Activated T-cell treated with anti-CD3 and anti-CD28 coated beads for 1 hour (primary cell): Measurements from ENCODE around the gene CD160.
"Not testable (repeated sequence)": the region's sequence is repeated elsewhere in the genome, so short reads cannot be mapped to it uniquely, and the experiment has no call there.

Experiments used
- DNase-seq: peaks from one replicate; pipeline ENCODE4 v3.0.0-alpha.2; 2020; ENCODE audit warnings: low read depth

The CD160 gene

DNA sequence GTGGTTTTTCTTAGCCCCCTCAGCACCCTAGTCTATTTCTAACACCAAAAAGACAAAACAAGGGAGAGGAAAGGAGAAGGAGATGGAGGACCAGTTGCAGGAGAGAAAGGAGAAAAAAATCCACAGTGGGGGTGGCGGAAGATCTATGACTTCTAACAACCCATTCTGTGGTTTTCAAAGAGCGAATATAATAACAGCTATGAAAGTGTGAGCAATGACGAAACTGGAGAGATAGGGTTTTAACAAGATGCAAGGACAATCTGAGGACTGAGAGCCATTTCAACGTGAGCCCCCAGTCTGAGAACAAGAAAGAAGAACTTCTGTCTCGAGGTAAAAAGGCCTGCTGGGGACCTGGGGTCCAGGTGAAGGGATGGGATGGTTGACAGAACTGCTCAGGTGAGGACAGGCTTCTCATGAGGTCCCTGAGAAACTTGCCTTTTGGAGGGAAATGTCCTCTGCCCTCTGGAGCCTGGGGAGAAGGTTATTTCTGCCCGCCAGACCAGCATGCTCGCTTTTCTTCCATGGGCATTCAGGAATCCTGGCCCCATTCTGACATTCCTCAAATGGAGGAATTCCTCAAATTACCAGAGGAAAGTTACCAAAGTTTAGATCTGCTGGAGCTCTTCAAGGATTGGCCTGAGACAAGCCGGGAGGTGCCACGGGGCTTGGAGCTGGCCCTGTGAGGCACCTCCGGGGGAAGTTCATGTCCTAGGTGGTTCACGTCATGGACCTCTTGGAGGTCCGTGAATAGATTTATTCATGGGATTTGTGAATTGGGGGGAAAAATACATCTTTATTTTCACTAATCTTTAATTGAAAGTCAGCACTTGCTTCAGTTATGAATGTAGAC lies at the start of gene CD160:
Gene CD160, plus strand, starts transcription at position 270 of the 850 bp plus-strand sequence. CDS start 8,829 bp downstream, outside the sequence.
- no peak for DNase-seq

GRCh38 chr1:145670995-145671745 lies 48.1 kb upstream of the CD160 start:
- DNase-seq = not testable (repeated sequence)

DNA sequence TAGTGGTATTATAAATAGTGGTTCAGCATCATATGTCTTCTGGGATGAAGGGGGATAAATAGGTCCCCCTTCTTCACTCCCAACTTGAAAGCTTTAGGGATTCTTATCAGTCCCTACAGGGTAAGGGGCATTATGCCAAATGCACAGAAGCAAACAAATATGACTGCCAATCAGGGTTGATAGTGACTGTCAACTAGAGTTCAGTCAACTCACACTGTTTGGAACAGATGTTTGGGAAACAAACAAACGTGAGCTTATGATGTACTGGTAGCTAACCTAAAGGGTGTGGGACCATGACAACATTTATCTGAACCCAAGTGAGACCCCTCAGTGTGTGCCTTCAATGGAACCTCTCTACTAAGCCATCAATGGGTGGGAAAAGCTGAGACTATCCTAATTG lies 46.1 kb upstream of the CD160 start:
- DNase-seq = not testable (repeated sequence)

- not testable (repeated sequence) for DNase-seq
These were observed 34.4 kb upstream of the CD160 start for GRCh38 chr1:145684858-145685257.

- DNase-seq = not testable (repeated sequence)
These were observed 33.2 kb upstream of the CD160 start for GRCh38 chr1:145686078-145686477.

DNA sequence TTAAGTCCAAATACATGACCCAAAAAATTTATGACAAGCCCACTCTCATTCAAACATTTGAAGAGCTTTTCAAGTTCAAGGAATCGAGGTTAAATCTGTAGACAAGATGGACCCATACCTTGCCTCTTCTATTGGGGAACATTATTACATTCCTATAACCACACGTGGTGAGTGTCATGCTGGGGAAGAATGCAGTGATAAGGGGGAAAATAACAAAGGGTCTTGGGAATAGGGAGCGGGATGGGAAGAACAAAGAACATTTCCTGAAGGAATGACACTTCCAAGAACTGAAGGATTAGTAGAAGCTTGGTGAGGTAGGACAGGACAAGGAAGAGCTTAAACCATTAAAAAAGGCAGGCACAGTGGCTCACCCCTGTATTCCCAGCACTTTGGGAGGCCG lies 31.0 kb upstream of the CD160 start:
- no peak for DNase-seq

- DNase-seq = no peak
These were observed 30.4 kb upstream of the CD160 start for GRCh38 chr1:145688924-145689323.

GRCh38 chr1:145689922-145690321 lies 29.4 kb upstream of the CD160 start:
- no peak for DNase-seq

- DNase-seq = peak; percentile 3
These were observed 28.4 kb upstream of the CD160 start for GRCh38 chr1:145690587-145691558.

GRCh38 chr1:145692785-145693443 lies 26.4 kb upstream of the CD160 start:
- no peak for DNase-seq

DNA sequence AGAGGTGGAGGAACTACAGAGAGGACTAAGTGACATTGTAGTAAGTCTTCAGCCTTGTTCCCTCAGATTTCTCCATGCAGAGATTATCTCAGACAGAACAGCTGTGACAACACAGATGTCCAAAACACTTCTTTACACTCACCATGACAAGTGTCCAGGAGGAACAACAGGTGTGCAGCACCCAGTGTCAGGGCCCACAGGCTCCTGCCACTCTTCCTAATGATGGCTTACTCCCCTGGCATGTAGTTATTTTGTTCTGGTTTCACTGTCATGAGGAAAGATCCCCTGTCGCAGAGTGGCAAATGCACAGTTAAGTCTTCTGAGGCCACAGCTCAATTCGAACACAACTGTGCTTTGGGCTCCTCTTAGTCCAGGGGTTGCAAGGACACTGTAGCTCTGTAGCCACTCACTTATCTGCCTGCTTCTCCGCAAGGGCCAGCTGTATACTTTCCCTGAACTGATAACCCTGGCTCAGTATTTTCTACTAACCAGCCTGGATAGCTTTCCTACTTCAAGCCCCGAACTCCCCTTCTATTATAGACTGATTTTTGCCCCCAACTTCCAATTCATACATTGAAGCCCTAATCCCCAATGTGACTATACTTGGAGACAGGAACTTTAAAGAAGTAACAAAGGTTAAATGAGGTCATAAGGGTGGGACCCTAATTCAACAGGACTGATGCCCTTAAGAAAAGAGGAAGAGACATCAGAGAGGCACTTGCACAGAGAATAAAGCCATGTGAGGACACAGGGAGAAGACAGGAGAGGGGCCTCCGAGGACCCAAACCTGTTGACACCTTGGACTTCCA lies 23.3 kb upstream of the CD160 start:
- no peak for DNase-seq

- DNase-seq = no peak
These were observed 22.7 kb upstream of the CD160 start for GRCh38 chr1:145696630-145696960.

GRCh38 chr1:145701306-145701862 lies 17.9 kb upstream of the CD160 start:
- no peak for DNase-seq

GRCh38 chr1:145702052-145702451 lies 17.2 kb upstream of the CD160 start:
- no peak for DNase-seq

DNA sequence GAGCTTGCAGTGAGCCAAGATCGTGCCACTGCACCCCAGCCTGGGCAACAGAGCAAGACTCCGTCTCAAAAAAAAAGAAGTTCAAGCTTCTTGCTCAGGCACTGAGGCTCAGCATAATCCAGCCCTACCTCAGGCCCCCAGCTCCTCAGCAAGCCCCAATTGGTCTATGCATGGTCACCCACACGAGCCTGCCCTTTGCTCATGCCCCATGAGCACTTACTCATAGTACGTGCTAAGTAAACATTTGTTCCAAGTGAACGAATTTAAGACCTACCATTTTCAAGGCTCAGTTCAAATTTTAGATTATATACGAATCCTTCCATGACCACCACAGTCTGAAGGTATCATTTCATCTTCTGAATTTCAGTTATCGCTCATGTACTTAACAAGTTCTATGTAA lies 16.5 kb upstream of the CD160 start:
- DNase-seq = no peak

DNA sequence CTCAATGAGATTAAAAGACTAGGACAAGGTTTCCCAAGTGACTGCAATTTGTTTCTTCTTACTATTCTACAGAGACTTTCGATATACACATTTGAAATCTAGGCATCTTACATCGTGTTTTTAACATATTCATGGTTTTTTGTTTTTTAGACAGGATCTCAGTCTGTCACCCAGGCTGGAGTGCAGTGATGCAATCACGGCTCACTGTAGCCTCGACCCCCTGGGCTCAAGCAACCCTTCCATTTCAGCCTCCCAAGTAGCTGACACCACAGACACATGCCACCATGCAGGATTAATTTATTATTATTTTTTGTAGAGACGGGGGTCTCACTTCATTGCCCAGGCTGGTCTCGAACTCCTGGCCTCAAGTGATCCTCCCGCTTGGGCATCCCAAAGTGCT lies 13.7 kb upstream of the CD160 start:
- DNase-seq = no peak

- DNase-seq = no peak
These were observed 13.1 kb upstream of the CD160 start for GRCh38 chr1:145706086-145706664.

- DNase-seq = no peak
These were observed 12.0 kb upstream of the CD160 start, which contains the start of gene PDZK1 for GRCh38 chr1:145707183-145707867. TSS of gene PDZK1 (minus strand) at chr1:145707368. CDS start at chr1:145688021, 19,347 bp downstream.

GRCh38 chr1:145708063-145708462 lies 11.2 kb upstream of the CD160 start:
- DNase-seq = no peak
